Upper lobe of left lung (tissue), 4 donors: Measurements from ENCODE around the gene HHAT.

Experiments used
- CTCF ChIP-seq, 6 experiments: fragments of 450-650 bp in 4 of 6; fragments of 200-600 bp in 2 of 6; sonication (generic) in 2 of 6; IDR thresholded peaks; one replicate each; pipeline ENCODE4 v1.5.1; 2016 to 2019; ENCODE audit warnings: antibody characterized with exemption in 6 of 6
- EP300 ChIP-seq, 4 donors: sonication (generic); formaldehyde crosslinking; IDR thresholded peaks; one replicate each; pipeline ENCODE4 v1.5.1; 2017; ENCODE audit warnings: antibody characterized with exemption in 4 of 4, control low read depth in 2 of 4
- POLR2AphosphoS5 ChIP-seq, 2 donors: sonication (generic); formaldehyde crosslinking; IDR thresholded peaks; one replicate each; pipeline ENCODE4 v1.5.1; 2017; ENCODE audit warnings: antibody characterized with exemption in 2 of 2

- no peak for TF ChIP-seq CTCF (IDR thresholded peaks at IDR 0.05)
- no peak for TF ChIP-seq POLR2AphosphoS5 (IDR thresholded peaks at IDR 0.05)
- TF ChIP-seq EP300 (IDR thresholded peaks at IDR 0.05): no peak
Observed at GRCh38 chr1:210330279-210330866, 1.7 kb downstream of the HHAT start.
